NCI-H1694 treated with DMSO at 0.1 percent for 48 hours (cell line): ENCODE data around the gene MTMR1.

ENCODE experiments used
- DNase-seq: peaks from one replicate; lab custom pipeline; 2025; lab: John Stamatoyannopoulos, UW

MTMR1 gene

DNA sequence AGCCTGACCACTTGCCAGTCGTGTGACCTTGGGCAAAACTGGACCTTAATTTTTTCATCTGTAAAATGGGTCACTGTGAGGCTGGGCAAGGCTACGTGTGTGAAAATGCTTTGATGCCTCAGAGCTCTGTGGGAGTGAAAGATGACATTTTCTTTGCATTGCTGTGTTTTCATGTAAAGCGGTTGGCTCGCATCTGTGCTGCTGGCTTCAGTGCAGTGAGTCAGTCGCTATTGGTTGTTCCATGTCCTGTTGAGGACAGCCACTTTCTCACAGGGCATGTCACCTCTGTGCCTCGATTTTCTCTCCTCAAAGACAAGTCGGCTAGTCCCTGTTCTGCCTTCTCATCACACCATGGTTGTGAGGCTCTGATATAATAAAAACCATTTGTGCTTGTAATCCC, 4.4 kb downstream of the MTMR1 start:
- no peak for DNase-seq

DNA sequence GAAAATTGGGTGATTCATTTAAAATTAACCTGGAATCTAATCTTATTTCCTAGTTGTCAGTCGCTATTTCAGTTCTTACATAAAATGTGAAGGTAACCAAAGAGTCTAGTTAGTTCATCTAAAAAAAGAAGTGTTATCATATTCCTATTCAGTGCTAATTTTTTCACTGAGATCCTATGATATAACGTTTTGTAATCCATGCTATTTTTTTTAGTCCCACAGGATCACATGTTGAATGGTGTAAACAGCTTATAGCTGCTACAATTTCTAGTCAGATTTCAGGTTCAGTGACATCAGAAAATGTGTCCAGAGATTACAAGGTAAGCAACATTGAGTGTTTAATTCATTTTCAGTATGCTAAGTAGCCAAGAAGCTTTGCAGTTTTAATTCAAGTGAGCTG, 5.8 kb downstream of the MTMR1 start:
- DNase-seq = no peak

DNA sequence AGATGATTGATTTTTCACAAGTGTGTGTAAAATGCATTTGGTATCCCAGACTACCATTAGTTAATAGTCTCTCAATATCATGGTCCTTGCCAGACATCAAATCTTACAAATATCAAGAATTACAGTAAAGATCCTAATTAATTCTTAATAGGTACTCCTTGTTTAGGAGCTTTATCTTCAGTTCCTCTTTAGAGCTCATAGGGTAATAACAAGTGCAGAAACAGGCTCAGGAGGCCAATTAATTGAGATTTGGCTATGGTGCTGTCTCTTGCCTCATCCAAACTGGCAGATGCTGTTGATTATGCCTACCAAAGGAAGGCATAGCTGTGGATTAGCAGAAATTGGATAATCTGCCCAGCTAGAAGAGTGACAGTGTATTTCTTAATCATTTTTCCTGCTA, 6.9 kb downstream of the MTMR1 start:
- no peak for DNase-seq

DNA sequence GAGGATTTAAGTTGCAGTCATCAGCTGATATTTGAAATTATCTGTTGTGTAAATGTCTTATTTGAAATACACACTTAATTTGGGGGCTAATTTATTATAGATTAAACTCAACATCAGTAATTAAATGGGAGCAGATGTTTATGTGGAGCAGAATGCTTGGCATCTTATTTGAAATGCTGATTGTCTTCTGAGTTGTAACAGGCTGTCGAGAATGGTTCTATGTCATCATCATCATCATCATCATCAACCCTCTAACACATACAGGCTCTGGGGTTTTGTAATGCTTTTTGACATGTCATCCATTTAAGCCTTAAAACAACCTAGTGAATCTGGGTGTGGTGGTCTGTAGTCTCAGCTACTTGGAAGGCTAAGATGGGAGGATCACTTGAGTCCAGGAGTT, 8.2 kb downstream of the MTMR1 start:
- no peak for DNase-seq

DNA sequence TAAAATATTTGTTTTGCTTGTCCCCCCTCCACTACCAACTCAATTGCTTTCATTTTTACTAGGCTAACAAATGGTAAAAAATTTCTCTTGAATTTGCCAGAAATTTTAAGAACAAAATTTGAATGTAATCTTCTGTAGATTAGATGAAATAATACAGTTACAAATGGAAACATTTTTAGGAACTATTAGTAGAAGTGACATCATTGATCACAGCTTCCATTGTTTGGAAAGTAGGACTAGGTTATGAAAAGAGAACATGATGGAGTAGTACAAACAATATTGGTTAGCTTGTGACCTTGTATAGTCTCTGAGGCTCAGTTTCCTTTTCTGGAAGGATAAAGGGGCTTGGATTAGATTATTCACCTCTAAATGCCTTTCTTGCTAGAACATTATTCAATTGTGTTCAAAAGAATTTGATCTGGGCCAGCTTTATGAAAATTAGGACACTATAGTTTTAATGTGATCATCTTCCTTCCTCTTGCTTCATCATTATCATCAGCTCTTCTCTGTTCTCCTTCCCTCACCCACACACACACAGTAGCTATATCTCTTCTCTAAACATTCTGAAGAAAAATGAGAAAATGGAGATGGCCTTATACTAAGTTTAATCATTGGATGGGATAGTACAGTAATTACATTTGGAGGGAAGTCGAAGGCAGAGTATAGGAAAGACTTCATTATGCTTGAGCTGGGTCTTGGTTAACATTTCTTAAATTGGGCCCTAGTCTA, 9.9 kb downstream of the MTMR1 start:
- DNase-seq = no peak

DNA sequence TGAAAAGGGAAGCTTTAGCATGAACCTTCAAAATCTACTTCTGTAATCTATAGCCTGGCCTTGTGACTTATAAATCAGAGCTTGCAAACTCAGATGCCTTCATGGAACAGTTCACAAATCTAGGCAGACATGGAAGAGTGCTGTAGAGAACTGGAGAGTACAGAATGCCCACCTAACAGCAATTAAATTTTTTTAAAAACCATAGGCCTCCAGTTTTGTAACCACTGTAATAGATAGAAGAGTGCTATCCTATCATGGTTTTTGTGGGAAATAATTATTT, 10.4 kb downstream of the MTMR1 start:
- no peak for DNase-seq

DNA sequence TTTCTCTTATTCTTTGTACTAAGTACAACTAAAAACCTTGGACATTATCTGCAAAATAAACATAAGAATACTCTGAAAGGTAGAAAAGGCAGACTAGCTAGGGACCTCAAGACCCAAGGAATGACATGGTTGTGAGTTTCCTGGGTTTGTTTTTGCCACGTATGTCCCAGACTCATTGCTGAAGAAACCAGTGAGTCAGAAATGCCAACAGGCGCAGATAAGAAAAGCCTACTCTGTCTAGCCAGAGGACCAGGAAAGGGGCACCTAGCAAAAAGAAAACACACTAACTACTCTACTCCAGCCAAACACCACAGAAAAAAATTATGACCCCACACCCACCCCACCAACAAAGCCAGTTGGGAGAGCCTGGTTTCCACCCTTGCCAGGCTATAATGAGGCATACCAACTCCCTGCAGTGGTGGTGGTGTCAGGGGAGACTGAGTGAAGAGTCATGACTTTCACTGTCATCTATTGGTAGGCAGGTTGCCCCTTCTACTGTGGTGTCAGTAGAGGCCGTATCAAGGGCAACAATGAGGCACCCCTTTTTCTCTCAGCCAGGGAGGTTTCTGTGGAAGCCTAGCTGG, 10.9 kb downstream of the MTMR1 start:
- DNase-seq = no peak

DNA sequence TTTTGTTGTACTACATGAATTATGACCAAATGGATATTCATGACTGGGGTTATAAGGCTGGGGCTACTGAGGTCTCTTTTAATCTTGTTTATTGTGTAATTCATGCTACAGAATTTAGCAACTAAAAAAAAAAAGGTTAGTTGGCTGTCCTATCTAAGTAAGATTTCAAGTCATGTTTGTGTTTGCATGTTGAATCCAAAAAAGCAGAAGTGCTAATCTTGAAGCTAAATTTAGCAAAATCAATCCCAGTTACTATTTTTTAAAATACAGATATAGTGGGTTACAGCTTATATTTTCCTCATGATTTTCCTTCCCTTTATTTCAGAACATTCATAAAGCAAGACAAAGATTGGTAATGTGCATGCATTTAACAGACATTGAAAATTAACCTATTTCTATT, 19.4 kb downstream of the MTMR1 start:
- DNase-seq = no peak

DNA sequence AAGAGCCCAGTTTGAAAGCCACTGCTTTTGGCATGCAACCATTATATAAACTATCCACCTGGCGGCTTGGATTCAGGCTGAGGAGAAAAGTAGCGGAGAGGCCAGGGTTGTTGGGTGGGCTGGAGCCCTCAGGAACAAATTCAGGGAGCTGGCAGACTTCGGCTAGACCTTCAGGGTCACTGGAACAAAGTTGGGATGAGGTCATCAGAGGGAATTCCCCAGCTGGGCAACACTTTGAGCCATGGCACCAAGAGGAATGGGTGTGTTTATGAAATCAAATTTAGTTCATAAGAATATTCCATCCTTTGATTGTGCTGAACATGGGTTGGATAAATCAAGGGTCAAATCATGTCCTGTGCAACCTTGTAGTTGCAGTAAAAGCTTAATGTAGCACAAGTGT, 22.0 kb downstream of the MTMR1 start:
- no peak for DNase-seq

DNA sequence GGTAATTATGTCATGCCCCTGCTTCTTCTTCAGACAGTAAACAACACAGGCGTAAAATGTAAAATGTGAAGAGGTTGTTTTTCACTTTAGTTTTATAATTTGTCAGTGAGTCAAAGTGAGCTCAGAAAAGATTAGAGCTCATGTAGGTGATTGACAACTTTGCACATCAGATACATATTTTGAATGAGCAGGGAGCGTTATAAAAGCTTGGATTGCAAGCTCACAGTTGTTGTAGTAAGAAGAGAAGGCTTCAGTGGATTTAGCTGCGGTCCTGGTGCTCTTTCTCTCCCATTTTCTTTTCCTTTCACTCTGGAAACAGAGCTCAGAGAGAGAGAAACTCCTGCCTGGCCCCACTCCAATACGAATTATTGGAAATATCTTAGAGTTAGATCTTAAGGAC, 26.4 kb downstream of the MTMR1 start:
- no peak for DNase-seq

DNA sequence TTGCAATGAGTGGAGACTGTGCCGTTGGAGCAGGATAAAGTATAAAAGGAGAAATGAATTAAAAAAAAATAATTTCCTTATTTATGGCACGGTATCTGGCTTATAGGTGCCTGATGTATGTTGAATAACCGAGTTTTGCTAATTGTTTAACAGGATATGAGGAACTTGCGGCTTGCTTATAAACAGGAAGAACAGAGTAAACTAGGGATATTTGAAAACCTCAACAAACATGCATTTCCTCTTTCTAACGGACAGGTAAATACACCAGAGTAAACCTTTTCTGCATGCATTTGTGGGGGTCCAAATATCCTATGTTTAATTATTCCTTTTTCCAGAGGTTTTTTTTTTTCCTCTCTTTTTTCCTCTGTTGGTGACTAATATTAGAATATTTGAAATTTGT, 36.8 kb downstream of the MTMR1 start:
- DNase-seq = no peak

DNA sequence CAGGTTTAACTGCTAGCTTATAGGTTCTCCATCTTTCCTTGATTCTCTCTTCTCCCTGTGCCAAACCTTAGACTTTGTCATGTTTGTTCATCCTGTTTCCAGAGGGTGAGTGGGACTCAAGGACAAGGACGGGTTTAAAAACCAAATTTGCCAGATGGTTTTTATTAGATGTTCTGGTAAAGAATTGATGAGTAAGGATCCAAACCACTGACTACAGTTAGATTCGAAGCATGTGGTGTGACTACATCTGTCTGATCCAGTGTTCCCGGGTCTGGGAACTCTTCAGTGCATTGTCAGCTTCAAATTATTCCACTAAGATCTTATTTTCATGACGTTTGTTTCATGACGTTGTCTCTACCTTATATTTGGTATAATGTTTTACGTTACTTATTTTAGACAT, 37.5 kb downstream of the MTMR1 start:
- DNase-seq = no peak

DNA sequence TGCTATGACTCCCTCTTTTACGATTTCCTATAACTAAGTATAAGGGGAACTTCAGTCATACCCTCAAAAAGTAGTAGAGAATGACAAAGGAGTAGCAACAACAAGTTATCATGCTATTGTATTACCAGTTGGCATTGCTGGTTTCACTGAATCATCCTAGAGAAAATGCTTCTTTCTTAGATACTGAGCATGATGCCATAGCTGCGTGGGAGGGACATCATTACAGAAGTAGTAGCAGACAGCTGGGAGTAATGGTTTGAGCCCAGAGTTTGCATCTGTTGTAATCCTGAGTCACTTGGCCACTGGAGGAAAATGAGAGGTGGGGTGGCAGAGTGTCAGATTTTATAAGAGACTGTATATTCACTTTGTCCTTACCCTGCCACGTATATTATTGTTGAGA, 38.6 kb downstream of the MTMR1 start:
- no peak for DNase-seq

DNA sequence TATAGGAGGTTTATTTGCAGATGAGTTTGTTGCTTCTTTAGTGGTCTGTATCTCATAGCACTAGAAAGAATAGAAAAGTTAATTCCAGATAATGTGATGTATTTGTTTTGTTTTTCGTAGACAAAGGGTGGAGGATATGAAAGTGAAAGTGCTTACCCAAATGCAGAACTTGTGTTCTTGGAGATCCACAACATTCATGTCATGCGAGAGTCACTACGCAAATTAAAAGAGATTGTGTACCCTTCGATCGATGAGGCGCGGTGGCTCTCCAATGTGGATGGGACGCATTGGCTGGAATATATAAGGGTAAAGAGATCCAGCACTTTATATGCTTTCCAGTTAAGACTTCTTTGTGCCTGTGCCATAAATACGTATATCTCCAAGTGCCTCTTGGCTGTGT, 43.3 kb downstream of the MTMR1 start:
- DNase-seq = no peak

DNA sequence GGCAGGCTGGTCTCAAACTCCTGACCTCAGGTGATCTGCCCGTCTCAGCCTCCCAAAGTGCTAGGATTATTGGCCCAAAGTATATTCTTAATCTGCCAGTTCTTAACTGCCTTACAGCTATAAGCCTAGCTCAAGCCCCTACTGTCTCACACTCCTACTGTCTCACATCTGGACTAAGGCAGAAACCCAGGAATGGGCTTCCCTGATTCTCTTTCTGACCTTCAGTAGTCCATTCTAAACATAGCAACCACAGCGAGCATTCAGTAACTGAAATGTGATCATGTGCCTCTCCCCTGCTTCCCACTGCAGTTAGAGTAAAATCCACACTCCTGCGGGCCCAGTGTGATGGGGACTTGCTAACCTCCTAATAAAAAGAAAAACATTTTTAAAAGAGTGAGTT, 58.9 kb downstream of the MTMR1 start:
- no peak for DNase-seq

DNA sequence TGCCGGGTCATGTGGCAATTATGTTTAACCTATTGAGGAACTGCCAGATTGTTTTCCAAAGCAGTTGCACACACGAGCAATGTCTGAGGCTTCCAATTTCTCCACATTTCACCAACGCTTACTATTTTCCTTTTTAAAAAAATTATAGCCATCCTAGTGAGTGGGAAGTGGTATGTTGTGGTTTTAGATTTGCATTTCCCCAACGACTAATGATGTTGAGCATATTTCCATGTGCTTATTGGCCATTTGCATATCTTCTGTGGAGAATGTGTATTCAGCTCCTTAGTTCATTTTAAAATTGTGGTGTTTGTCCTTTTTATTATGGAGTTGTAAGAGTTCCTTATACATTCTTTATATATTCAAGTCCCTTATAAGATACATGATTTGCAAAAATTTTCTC, 60.2 kb downstream of the MTMR1 start:
- DNase-seq = no peak

DNA sequence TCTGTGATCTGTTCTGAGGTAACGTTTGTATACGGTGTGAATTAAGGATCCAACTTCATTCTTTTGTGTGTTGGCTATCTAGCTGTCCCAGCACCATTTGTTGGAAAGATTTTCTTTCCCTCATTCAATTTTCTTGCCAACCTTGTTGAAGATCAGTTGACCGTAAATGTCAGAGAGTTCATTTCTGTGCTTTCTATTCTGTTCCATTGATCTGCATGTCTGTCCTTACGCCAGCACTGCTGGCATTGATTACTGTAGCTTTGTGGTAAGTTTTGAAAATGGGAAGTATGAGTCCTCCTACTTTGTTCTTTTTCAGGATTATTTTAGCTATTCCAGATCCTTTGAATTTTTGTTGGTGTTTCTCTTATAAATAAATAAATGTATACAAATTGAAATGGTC, 60.8 kb downstream of the MTMR1 start:
- no peak for DNase-seq

DNA sequence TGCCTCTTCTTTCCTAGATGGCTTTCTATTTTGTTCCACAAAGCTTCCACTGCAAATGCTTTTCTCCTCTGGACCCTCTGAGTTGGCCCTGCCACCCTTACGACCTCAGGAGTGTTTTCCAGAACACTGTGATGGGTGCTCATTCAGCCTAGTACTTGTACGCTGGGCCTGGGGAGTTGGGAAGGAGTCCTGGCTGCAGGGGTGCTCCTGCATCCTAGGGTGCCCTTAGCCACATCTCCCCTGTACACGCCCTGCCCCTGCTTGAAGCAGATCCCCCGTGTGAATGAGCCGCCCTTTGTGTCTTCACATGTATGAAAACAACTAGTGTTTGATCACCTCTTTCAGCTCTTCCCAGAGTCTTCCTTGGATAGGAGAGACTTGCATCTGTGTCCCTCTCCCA, 64.2 kb downstream of the MTMR1 start:
- DNase-seq = no peak

DNA sequence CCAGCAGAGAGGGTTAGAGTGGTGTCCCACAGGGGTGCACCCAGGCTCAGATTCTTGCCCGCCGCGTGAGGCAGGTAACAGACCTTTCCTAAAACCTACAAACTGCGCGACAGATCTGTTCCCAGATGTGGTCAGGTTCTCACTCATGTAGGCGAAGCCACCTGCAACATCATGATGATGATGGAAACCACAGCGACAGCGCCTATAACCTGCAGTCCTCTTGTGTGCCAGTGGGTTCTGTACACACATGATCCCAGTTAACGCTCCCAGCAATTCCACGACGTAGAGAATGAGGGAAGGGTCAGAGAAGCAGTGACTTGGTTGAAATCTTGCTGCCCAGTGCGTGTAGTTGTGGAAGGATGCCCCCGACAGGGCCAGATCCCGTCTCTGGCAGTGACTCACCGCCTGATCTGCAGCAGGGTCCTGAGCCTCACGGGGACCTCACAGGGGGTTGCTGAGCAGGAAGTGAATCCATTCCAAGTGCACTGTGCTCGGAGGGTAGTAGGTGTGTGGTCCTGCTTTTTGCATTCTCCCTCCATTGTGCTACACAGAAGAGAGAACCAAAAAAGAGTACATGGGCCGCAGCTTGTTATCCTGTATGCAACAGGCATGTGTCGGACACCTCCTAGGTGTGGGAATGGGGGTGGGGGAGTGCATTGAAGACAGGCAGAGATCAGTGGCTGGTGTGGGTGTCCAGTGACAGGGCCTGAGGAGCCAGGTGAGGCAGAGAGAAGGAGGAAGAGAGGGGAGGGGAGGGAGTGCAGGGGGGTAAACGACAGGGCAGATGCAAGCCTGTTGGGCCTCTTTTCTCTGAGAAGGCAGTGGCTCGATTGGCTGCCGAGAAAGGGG, 66.6 kb downstream of the MTMR1 start:
- no peak for DNase-seq

DNA sequence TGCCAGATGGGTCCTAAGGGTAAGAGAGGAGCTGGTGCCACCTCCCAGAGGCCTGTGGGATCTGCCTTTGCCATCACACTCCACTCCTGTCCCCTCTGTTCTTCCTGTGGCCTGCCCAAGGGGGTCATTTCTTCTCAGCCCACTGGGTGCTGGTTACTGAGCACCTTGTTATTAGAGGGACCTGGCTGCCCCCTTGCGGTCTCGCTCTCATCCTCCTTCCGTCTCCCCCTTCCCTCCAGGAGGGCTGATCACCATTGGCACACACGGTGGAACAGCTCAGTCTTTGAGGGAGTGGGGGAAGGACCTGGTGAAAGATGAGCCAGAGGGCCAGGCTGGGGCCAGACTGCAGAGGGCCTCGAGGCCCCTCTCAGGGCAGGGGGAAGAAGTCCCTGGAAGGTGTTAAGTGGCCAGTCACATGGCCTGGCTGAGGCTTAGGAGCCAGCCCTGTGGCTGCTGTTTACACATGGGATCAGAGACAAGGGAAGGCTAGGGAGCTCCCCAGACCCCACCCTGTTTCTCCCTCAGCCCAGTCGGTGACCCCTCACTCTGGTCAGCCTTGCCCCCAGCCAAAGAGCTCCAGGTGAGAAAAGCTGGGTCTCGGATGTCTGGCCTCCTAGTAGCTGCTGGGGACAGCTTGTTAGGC, 68.1 kb downstream of the MTMR1 start:
- DNase-seq = no peak

DNA sequence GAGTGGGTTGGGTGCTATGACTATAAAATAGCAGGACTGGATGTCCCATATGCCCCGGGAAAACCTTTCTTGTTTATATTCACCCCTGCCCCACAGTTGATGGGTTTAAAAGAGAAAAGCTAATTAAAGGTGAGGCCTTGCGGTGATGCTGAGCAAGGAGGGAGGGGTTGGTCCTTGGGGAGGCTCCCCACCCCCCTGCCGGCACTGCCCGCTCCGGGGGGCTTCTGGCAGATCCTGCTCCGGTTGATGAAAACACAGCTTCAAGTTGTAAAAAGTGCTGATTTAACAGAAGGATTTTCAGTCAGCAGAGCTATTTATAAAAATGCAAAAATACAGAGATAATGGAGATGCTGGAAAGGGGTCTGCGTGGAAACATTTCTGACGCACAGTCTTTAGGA, 68.6 kb downstream of the MTMR1 start:
- DNase-seq = no peak

DNA sequence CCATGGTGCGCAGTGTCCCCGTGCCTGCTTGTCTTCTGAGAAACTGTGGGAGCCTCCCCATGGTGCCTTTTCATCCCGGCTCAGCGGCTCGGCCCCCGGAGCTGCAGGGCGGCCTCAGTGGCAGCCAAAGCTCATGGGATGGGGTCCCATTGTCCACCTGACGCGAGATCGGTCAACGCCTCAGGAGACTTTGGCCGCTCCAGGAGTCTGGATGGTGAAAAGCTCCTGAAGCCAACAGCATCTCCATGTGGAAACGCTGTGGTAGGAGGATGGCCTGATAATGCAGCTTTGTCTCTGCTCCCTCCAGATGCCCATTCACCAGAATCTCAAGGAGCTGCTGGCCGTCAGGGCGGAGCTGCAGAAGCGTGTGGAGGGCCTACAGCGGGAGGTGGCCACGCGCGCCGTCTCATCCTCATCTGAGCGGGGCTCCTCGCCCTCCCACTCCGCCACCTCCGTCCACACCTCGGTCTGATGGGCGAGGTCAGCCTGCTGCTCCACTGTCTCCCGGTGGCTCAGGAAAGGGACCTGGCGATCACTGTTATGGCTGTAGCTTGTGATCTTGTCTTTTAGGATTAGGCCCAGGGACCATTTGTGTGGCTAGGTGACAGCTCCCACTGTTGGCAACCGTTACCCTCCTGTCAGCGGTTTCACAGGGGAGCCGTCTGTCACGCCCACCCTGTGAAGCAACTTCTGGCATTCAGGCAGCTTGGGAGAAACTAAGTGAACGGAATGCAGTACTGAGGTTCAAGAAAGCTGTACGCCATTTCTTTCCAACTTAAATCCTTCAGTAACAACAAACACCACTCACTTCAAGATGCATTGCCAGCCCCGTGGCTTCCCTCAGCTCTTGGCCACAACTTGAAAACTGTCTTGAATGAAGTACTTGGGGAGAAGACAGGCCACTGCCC, 69.3 kb downstream of the MTMR1 start:
- DNase-seq = peak; percentile 19
